ENCODE results near the gene ZEB1.
"Not testable (repeated sequence)": the region's sequence is repeated elsewhere in the genome, so short reads cannot be mapped to it uniquely, and the experiment has no call there.

Gene ZEB1

DNA sequence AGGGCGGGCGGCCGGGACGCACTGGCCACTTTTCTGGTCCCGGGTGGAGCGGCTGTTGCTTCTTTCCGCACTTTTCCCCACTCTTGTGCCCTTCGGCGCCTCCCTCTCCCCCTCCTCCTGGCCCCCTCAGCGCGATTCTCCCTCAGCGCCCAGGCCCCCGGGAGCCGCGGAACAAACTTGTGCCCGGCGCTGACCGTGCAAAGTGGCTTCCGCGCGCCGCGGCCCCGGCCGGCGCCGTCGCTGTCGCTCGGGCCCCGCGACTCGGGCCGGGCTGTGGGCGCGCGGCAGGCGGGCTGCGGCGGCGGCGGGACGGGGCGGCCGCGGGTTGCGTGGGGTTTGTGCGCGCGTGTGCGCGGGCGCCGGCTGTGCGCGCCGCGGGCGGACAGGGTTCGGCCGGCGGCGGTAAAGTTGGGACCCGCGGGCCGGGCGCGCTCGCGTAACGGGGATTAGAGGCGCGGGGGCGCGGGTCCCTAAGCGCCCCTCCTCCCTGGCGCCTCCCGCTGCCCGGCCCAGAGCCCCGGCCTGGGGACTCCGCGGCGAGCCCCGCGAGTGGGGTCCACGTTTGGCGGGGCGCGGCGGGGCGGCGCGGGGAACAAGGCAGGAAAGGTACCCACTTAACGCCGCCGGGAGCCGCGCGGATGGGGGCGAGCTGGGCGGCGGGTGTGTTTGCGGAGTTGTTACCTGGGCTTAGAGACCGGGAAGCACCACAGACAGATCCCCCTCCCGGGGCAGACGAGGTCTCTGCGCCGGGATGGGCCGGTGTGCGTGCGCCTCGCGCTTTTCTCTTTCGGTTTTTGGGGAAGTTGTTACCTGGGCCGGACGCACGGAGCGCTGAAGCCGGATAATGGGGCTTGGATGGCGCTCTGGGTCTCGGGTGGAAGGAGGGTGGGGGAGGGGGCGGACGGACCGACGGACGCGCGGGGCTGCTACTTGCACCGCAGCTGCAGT is 860 bp downstream of the ZEB1 start:
- DNase-seq = no peak

DNA sequence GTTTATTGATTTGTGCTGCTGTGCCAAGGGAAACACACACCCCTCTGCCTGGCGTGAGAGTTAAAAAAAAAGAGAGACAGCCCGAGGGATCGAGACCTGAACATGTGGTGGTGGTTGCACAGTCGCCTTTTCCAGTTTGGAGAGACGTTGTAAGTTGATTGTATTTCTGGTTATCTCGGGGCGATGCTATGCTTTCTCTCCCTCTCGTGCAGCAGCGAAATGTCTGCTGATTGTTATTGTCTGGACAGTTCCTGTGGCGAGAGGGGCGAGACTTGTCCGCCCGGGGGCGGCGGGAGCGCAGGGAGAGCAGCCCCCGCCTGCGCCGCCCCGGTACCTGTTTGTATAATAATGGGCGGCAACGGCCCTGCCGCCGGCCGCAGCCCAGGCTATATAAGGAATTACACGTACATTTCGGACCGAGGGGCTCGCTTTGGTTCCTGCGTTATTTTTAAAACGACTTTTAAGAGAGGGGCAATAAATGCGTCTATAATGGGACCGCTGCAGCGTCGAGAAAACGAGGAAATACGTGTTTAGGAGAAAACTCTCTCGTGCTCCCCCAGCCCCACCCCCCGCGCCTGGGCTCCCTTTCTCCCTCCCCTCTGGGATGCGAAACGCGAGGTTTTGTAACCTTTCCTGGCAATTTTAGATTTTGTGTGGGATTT is 1.7 kb downstream of the ZEB1 start:
- DNase-seq = no peak

DNA sequence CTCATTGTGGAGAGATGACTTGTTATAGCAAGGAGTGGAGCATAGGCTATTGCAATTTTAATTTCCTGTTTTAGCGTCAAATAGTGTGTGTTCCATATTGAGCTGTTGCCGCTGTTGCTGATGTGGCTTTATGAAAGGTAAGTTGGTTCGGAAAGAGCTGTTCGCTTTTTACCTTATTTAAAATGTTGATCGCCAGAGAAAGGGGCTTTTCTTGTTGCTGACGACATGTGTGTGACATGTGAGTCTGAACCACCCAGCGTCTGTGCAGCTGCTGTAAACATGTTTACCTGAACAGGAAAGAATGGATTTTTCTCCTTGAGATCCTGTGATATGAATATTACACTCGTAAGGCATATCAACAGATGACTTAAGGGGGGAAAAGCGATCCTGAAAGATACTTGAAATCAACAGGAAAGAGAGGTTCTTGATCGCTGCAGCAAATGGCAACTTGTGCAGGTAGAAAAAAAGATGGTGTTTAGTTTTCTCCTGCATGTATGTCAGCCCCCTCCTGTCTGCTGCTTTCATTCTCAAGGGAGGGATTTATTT is 2.5 kb downstream of the ZEB1 start:
- no peak for DNase-seq

DNA sequence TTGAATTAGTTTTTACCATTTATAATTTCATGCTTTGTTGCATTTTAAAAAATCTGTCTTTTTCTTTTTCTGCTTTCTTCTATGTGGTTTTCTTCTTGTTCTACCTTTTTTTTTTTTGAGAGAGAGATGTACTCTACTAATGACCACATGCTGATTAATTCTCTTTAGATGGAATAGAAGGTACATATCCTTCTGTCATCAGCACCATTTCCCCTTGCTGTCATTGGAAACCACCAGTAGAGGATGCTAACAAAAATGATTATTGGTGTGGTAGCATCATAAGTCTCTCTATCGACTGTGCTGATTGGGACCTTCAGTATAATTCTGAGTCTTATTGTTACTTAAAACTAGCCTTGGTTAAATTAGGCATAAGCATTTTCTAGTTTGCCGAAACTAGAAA is 3.6 kb downstream of the ZEB1 start:
- no peak for DNase-seq

DNA sequence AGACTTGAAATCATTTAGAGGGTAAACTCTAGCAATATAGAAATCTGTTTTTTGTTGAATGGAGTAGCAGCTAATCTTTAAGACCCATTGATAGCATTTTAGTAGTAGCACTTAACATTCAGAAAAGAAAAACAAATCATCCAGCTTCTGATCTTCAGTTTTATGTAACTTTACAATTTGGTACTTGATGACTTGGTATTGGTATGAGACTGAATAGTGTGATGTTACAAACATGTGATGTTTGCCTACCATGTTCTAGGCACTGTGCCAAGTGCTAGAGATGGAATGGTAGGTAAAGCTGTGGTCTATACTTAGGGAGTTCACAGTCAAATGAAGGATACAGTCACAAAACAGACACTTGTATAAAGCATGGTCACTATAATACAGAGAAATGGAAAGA is 21.3 kb downstream of the ZEB1 start:
- peak; percentile 52 for DNase-seq

DNA sequence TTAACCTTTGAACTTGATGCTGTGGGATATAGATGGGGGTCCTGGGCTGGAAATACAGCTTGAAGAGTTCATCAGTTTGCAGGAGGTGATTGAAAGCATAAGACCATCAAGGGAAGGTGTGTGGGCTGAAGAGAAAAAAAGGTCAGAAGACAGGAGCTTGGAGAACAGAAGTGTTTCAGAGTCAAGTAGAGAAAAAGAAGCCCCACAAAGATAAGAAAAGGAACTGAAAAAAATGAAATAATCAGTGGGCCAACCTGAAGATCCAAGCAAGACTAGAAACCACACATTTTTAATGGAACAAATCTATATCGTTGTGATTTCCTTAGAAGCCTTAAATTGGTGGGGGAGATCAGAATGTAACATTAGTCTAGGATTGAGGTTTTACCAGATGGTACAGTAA is 22.5 kb downstream of the ZEB1 start:
- no peak for DNase-seq

DNA sequence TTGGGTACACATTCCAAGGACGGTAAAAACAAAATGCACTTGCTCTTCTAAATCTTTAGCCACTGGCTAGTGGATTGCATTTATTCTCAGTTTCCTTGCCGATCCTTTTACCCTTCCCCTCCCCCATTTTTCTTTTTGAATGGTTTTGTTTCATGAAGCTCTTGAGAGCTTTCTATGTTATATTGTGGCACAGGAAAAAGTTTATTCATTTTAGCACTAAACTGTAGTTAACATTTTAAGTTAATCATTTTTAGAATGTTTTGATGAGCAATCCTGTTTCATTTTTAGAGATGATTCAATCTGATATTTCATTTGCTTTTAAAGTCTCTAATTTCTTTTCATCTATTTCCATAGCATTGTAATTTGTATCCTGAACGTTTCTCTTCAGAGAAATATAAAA is 24.0 kb downstream of the ZEB1 start:
- no peak for DNase-seq

DNA sequence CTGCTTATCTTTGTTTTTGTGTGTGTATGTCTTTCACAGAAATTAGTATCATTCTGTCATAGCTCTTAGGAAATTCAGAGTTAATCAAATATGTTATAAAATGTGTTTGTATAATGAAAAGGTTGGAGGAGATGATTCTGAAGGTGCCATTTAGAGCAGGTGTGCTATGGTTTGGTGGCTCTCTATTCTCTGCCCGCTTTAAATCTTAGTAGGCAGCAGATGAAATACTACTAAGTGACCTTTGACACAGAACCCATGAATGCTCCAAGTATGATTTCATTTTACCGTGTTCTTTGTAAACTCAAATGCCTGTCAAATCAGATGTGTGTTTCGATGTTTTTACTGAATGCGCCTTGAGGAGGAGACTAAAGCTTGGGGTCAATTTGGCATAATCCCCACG is 24.5 kb downstream of the ZEB1 start:
- DNase-seq = no peak

DNA sequence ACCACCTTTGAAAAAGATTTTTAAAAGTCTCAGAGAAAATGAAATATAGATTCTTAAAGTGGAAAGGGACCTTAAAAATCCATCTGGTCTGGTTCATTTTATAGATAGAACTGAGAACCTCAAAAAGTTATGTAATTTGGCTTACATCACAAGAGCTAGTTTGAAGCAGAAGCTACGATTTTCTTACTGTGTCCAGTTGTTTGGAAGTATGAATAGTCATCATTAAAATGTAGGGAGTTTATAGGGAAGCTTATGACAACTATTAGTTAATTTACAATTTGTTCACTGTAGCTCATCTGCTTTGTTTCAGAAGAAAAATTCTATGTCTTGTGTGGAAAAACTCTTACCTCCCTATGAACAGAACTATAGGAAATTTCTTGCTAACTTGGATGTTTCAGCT is 26.9 kb downstream of the ZEB1 start:
- DNase-seq = no peak

DNA sequence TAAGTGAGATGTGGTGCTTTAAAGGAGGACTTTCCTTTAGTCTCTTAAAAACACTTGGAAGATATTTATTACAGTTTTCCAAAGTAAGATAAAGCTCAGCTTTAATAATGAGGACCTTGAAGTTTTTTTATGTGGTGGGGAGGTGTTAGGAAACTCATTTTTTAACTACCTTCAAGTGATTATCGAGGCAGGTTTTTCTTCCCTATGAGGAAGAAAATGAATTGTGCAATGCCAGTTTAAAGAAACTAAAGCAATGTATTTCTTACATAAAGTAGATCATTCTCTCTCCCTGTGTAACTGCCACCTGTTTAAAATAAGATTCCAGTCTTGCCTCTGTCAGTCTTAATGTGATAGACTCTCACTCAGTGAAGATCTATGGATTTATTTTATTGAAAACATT is 27.9 kb downstream of the ZEB1 start:
- DNase-seq = no peak

DNA sequence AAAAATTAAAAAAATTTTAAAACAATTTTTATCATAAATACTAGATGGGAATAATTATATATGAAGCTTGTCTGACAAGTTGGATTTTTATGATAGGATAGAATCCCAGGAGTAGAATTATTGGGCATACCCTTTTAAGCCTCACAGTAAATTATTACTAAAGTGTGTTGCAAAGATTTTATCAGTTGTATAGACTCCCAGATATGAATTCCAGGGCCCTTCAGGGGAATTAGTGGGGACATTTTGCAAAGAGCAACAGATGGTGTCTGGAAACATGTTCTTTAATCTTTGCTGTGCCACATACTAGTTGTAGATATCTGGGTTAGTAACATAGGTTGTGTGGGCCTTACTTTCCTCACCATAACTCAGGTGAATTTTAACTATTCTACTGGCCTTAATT is 28.7 kb downstream of the ZEB1 start:
- no peak for DNase-seq

DNA sequence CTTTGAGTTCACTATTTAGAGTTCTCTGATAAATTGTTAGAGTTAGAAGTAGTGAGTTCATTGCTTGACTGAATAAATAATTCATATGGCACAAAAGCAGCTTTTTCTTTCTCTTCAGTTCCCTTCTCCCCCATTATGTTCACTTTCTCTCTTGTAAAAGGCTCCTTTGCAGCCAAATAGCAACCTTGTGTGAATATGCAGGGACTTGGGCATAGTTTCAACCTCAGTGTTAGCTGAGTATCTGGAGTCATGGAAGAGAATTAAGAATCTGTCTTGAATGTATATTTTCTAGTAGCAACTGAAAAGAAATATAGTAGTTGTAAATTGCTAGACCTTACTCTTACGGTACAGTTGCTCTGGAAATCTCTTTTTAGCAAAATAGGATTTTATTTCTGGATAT is 31.9 kb downstream of the ZEB1 start:
- DNase-seq = no peak

DNA sequence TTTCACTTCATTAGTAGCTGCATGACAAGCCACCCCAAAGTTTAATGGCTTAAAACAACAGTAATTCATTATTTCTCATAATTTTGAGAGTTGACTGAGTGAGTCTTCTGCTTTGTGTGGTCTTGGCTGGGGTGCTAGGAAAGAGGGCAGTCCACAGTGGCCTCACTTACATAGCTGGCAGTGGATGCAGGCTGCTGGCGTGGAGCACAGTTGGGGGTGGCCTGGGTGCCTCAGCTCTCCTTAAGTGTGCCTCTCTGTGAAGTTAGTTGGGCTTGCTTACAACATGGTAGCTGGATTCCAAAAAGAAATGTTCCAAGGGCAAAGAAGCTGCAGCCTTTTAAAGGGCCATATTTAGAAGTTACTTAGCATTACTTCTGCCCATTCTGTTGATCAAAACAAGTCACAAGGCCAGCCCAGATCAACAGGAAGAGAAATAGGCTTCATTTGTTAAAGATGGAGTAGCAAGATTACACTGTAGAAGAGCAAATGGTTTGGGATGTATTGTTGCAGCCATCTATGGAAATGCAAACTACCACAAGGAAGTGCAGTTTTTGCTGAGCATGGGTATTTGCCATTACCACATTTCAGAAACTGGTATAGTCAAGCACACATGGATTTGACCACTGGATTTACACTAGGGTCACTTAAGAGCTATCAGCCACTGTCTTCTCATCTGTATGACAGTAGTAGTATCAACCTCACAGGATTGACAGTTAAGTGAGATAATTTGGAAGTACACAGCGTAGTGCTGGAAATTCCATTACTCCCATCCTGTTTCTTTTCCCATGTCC is 33.6 kb downstream of the ZEB1 start:
- no peak for DNase-seq

DNA sequence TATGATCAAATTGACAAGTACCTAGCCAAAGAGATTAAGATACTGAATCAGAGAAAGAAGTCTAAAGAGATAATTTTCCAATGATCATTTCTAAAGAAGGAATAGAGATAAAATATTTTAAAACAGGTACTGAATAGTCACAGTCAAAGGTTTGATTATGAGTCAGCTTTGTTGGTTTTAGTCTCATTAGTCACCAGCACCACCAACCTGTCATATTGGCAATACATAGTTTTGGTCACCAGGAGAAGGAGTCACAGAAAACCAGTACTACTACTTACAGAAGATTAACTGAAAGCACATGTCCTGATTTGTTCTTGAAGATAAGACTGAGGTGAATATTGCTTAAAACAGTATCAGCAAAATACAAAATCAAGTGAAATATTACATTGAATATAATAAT is 34.6 kb downstream of the ZEB1 start:
- no peak for DNase-seq

DNA sequence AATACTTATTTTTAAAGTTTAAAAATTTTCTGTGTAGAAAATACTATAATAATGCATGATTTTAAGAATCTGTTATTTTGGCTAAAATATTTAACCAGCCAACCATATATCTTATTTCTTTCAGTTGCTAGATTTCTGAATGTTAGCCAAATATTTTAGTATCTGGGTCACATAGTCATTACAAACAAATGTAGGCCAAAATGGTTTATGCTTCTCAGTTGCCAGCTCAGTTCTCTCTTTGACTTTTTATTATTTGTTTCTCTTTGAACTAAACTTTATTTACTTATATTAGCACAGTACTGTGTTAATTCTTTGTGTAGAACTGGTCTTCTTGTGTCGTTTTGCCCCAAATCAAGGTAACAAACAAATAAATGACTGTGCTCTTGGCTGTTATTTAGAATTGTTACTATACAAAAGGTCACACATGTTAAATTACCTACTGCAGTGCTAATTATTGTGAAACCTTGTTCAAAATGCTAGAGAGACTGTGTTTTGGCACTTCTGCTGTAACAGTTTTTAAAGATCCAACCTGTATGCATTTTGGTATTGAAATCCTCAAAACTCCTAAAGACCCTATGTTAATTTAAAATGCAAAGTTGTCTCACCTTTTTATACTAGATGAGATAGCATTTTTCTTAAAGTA is 39.8 kb downstream of the ZEB1 start:
- no peak for DNase-seq

DNA sequence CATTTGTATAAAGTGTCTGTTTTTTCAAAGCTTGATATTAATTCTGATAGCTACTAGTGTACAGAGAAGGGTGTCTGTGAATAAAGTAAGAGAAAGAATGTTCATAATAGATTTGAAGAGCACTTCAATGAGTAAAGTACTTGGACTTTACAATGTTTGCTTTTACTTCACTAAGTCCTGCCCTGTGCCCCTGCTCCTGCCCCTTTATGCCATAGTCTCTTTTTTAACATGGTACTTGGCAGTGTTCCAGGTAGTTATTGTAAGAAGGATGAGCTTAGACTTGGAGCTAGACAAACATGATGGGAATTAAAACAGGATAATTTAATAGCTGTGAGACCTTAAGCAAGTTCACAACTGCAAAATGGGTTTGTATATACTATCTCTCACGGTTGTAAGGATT is 41.0 kb downstream of the ZEB1 start:
- peak; percentile 89 for DNase-seq

DNA sequence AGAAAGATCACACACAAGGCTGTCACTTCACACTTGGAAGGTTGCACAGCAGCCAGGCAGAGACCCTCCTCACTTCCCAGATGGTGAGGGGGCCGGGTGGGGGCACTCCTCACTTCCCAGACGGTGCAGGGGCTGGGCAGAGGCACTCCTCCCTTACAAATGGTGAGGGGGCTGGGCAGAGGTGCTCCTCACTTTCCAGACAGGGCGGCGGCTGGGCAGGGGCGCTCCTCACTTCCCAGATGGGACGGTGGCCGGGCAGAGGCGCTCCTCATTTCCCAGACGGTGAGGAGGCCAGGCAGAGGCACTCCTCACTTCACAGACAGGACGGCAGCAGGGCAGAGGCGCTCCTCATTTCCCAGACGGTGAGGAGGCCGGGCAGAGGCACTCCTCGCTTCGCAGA is 42.5 kb downstream of the ZEB1 start:
- DNase-seq = not testable (repeated sequence)

DNA sequence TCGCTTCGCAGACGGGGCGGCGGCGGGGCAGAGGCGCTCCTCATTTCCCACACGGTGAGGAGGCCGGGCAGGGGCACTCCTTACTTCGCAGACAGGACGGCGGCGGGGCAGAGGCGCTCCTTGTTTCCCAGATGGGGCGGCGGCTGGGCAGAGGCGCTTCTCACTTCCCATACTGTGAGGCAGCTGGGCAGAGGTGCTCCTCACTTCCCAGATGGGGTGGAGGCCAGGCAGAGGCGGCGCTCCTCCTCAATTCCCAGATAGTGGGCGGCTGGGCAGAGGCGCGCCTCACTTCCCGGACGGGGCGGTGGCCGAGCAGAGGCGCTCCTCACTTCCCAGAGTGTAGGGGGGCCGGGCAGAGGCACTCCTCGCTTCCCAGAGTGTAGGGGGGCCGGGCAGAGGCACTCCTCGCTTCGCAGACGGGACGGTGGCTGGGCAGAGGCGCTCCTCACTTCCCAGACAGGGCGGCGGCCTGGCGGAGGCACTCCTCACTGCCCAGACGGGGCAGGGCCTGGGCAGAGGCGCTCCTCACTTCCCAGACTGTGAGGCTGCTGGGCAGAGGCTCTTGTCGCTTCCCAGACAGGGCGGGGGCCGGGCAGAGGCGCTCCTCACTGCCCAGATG is 43.1 kb downstream of the ZEB1 start:
- DNase-seq = no peak

DNA sequence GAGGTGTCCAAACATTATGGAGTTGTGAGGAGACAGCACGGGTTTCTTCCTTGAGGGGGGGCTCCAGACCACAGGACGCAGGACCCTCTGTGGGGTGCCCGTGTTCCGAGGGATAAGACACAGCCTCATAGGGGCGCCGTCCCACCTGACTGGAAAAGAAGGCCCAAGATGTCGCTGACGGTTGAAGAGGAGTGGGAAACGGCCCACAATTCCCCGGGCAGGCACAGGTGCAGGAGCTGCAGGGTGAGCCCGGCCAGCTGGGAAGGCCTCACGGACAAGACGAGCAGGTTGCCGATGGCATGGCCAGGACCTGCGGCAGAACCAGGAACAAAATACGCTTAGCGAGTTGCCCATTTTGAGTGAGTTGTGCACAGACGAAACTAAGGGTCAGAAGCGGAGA is 44.7 kb downstream of the ZEB1 start:
- not testable (repeated sequence) for DNase-seq

DNA sequence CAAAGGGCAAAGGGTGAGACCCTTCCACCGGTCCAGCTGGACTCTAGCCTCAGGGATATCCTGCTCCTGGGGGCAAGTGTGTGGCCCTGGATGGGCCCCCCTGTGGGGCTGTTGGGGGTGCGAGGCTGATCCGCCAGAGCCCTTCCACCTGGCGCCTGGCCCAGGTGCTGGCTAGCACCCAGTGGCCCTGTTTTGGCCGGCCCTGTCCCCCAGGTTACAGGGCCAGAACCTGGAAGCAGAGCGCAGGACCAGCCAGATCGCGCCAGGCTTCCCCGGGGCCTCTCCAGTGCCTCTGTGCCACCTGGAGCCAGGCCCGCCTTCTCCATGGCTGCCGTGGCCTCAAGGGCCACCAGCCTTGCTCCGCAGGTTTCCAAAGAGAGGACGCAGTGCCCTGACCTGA is 45.2 kb downstream of the ZEB1 start:
- not testable (repeated sequence) for DNase-seq

DNA sequence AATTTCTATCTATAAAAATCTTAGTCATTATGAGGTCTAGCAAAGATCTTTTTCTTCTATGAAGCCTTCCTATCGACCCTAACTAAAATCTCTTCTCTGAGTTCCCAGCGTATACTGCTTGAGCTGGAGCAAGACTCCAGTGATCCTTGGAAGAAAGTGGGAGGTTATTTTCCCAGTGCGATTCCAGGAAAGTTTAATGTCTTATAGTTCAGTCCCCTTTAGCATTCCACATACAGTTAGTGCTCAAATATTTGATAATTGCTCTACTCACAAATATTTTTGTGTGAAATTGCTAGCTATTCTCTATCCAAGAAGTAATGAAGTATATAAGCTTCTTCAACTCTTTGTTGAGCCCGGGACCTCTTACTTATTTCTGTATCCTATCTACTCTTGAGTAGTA is 47.7 kb downstream of the ZEB1 start:
- no peak for DNase-seq

DNA sequence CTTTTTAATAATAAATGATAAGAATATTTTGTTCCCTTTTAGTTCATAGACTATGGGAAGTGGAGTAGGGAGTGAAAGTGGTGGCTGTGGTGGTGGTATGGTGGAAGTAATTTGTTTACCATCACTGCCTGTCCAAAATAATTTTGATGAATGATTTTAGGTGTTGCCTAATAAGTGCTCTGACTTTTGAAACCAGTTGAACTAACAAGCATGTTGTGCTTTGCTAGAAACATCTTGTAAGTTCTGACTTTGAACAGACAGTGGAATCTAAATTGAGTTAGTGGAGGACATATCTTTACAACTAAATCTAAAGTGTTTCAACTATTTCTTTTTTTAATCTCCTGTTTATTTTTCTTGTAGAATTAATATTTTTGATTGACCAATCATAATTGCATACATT is 49.7 kb downstream of the ZEB1 start:
- no peak for DNase-seq
